NCI-H2107 (cell line): ENCODE measurements around the gene SH3BGRL.
A peak's percentile ranks its signal among the peaks of the same experiment; 100 is the strongest.

Experiments
- DNase-seq: peaks from one replicate; lab custom pipeline; 2025; lab: John Stamatoyannopoulos, UW

Gene SH3BGRL

DNA sequence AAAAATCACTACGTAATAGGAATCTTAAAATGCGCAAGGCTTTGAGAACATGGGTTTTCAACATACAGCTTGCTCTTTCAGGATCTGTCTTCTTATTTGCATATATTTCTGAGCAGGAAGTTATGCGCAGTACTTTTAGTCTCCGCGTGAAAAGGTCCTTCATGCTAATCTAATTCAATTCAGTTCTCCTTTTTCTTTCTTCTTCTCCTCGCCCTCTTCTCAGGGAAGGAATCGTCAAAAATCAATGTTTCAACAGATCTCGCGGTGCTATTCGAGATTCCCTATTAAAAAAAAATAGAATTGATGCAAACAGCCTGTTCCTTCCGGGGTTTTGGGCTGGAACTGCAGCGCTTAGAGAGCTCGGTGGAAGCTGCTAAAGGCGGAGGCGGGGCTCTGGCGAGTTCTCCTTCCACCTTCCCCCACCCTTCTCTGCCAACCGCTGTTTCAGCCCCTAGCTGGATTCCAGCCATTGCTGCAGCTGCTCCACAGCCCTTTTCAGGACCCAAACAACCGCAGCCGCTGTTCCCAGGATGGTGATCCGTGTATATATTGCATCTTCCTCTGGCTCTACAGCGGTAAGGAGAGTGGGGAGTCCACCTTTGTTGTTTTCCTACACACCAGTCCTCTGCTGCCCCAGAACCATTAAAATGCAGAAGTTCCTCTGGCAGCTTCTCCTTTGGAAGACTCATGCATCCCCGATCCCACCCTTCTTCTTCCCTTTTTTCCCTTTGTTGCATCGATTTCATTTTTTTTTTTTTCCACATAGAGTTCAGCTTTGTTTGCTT, at the start of gene SH3BGRL, which contains the start of gene HMGN5:
SH3BGRL (plus strand) TSS at position 432 of the 785 bp plus-strand sequence; CDS start at position 531, 99 bp downstream.
HMGN5 (minus strand) TSS at position 243 of the 785 bp plus-strand sequence. CDS start 80,364 bp downstream, outside the sequence.
- no peak for DNase-seq

DNA sequence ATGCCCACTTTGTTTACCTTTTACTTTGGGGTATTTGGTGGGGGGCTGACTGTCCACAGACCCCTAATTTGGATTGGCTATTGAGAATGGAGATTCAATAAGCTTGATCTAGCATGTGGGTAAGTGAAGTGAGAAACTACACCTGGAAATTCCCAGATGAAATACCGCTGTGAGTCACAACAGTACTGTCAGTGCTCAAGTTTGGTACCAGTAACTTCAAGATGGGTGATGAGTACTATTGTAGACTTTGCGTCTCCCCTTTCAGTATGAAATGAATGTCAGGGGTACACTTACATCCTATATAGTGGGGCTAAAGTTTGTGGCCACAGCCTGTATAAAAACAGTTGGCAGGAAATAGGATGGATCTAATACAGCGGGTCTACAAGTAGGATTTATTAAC, 33.5 kb upstream of the SH3BGRL start:
- no peak for DNase-seq

GRCh38 chrX:81174286-81174685, 27.6 kb upstream of the SH3BGRL start:
- no peak for DNase-seq

GRCh38 chrX:81195259-81195658, 6.6 kb upstream of the SH3BGRL start:
- no peak for DNase-seq

- peak; percentile 15 for DNase-seq
Measured at GRCh38 chrX:81195712-81196111, 6.2 kb upstream of the SH3BGRL start.

DNA sequence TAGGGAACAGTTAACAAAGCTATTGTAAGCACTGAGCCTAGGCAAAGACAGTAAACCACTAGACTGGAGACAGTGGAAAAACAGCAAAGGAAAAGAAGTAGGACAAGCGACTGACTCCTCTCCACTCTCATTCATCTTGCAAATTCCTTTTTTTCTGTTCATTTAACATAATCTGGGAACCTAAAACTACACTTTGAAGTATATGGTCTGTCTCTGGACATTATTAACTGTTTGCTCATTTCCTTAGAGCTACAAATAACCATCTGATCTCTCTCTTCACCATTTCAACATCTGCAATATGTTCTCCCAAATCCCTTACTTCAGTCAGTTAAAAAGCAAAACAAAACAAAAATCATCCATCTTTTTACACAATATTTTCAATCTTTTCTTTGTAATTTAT, 831 bp upstream of the SH3BGRL start:
- DNase-seq, result no peak

DNA sequence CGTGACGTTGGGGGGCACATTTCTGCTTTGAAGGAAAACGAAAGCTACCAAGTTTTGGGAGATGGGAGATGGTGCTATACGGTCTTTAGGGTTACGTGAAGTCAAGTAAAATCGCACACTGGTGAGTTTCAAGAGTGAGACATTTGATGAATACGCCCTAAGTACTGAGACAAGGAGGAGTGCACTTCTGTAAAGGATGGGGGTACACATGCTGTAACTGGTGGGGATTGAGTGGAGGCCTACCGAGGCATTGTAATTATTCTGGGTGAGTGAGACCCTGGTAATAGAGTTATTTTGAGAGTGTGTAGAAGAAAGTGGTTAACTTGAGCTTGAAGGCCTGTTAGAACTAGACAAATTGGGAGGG, 536 bp downstream of the SH3BGRL start:
- DNase-seq, result no peak

DNA sequence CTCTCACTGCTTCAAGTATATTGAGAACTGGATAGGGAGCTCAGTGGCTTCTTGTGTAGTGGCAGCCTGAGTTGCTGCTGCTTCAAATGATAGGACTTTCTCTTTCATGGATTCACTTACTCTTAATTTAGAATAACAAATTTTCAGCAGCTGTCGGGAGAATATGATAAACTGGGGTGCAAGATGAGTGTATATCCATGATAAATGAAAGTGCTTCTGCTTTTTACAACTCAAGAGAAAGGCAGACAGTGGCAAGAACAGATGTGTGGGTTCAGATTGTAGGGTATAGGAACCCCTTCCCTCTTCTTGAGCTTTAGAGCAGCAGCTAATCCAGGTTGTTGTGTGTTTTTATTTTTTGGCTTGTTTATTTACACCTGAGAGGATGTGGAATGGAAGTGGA, 1.0 kb downstream of the SH3BGRL start:
- DNase-seq, result no peak

DNA sequence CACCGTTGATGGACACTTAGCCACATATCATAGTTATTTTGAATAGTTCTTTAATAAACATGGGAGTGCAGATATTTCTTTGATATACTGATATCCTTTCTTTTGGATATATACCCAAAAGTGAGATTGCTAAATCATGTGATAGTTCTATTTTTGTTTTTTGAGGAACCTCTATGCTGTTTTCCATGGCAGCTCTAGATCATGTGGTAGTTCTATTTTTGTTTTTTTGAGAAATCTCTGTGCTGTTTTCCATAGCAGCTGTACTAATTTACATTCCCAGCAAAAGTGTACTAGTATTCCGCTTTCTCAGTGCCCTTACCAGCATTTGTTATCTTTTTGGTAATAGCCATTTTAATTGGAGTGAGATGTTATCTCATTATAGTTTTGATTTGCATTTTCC, 3.6 kb downstream of the SH3BGRL start:
- no peak for DNase-seq

DNA sequence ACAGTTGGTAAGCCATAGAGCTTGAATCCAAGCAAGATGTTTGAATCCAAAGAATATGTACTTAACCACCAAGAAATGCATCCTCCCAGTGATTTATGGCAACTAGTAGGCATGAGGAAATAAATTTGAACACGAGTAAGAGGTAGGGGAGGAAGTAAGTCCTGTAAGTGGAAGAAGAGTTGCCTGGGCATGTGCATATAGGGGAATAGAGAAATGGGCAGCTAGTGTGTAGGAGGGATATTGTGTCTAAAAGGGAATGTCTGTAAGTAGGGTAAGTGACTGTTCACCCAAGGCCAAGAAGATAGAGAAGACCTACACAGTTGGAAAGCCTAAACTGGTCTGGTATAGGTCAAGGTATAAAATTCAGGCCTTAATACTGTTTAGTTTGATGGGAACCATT, 4.6 kb downstream of the SH3BGRL start:
- no peak for DNase-seq

DNA sequence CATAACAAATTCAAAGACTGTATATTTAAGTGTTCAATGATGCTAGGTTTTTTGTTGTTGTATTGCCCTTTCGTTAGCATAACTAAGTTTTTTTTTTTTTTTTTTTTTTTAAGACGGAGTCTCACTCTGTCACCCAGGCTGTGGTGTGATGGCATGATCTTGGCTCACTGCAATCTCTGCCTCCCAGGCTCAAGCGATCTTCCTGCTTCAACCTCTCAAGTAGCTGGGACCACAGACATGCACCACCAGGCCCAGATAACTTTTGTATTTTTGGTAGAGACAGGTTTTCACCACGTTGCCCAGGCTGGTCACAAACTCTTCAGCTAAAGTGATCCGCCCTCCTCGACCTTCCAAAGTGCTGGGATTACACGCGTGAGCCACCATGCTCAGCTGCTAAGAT, 7.0 kb downstream of the SH3BGRL start:
- DNase-seq, result no peak

DNA sequence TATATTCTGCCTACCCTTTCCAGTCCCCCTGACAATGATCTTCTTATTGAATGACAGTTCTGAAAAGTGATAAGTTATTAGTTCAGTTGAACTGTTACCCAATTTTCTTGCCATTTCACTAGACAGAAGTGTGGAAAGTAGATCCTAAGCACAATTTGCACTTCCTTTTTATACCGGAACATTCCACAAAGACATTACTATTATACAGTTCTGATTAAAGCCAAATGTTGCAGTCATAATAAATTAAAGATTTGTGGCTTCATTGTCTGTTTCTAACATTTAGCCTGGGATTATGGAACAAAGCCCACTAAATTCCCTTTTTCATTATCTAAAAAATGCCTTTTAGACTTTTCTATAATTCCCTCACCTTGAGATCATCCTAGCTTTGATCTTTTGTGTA, 13.8 kb downstream of the SH3BGRL start:
- no peak for DNase-seq

DNA sequence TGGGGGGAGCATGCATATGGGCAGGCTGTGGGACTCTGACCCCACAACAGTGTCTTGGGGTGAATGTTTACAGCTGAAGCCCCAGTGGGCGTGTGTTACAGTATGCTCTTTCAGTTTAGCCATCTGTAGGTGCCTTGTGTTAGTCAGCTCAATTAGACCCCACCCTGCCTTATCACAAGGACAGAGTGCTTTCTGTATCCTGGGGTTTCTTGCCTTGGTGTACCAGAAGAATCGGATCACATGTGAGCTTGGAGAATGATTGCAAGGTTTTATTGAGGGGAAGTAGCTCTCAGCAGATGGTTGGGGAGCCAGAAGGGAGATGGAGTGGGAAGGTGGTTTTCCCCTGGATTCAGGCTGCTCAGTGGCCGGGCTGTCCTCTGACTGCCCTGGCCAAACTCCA, 27.3 kb downstream of the SH3BGRL start:
- DNase-seq, result no peak

GRCh38 chrX:81229901-81230300, 28.0 kb downstream of the SH3BGRL start:
- DNase-seq, result no peak

DNA sequence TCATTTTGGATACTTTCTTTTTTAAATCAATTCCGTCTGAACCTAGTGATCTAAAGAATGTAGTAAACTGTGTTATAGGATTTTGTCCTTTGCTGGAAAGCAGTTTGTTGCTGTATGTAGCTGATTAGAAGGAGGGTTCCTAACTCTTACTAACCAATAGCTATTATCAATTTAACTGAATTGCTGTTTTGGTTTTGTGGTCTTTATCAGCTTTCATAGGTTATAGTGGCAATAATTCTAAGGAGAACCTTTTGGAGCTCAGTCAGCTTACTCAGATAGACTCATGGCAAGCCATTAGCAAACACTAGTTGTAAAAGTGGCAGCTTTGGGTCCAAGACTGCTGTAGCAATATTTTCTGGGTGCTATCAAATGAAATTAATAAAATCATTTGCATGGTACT, 29.6 kb downstream of the SH3BGRL start:
- no peak for DNase-seq

GRCh38 chrX:81232218-81232617, 30.3 kb downstream of the SH3BGRL start:
- no peak for DNase-seq

GRCh38 chrX:81237516-81237915, 35.6 kb downstream of the SH3BGRL start:
- DNase-seq, result no peak

- no peak for DNase-seq
Measured at GRCh38 chrX:81238166-81238565, 36.3 kb downstream of the SH3BGRL start.

DNA sequence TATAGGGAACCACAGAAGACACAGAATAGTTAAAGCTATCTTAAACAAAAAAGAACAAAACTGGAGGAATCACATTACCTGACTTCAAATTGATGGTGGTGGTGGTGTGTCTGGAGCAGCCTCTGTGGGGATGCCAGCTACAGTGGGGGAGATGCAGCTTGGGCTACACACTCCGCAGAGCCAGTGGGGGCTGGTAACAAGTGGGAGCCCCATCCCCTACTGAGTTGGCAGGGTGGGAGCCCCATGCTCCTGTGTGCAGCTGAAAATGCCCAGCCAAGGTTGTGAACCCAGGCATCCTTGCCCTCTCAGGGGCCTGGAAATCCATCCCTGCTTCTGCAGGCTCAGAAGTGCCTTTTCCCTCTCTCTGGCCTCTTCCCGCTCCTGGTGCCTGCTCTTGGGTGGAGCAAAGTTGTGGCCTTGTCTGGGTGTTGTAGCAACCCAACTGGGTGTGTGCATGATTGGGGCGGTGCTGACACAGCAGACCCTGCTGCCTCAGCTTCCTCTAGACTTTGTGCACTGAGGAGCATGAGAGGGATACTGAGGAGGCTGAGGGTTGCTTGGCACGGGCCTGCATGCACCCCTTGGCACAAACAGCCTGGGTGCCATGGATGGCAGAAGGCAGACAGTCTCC, 38.9 kb downstream of the SH3BGRL start:
- DNase-seq, result no peak

DNA sequence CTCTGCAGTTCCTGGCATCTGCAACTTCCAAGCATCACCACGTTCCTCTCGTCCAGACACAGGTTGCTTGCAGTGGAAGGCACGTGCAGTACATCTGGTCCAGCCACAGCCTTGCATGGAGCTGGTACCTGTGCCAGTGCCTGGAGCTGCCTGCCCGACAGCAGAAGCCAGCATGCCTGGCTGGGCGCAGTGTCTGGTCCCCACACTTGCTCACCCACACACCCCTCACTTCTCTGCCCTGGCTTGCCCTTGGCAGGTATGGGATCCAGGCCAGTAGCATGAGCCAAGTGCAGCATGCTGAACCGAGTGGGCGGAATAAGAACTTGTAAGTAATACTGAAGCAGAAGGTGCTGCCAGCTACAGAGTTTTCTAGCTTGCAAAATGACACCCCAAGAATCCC, 39.9 kb downstream of the SH3BGRL start:
- no peak for DNase-seq

- no peak for DNase-seq
Measured at GRCh38 chrX:81255876-81256275, 54.0 kb downstream of the SH3BGRL start.

DNA sequence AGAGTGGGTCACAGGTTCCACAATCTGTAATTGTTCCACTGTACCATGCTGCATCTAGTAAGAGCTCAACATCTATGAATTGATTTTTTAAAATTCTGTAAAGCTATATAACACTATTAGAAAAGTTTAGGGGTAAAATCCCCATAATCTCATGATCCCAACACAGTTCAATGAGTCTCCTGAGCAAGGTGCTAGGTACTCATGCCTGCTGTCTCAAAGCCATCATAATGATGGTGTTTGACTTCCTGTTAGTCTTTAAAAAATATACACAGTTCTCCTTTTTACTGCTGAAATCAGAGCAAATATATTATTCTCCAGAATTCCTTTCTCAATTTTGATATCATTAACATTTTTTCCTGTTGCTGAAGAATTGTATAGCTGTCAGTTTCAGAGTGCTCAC, 55.9 kb downstream of the SH3BGRL start:
- DNase-seq, result no peak

GRCh38 chrX:81259020-81259713, 57.3 kb downstream of the SH3BGRL start:
- DNase-seq, result no peak
